ENCODE results near the gene RAB40A.
"Not testable (repeated sequence)": the region's sequence is repeated elsewhere in the genome, so short reads cannot be mapped to it uniquely, and the experiment has no call there.

The RAB40A gene

GRCh38 chrX:103460001-103460755, 59.1 kb downstream of the RAB40A start:
- not testable (repeated sequence) for DNase-seq

GRCh38 chrX:103453655-103454054, 65.6 kb downstream of the RAB40A start:
- no peak for DNase-seq
